HepG2 (cell line): ENCODE data around the gene C22orf15.

ENCODE experiments used
- CTCF ChIP-seq: sonication (generic); formaldehyde crosslinking; IDR thresholded peaks from 2 replicates; pipeline ENCODE4 v1.5.0; 2020; ENCODE audit warnings: mild to moderate bottlenecking, missing genetic modification reagents, moderate library complexity
- NR1H2 ChIP-seq: sonication (generic); formaldehyde crosslinking; IDR thresholded peaks from 2 replicates; pipeline ENCODE4 v1.8.1; 2022; ENCODE audit warnings: low read depth, missing genetic modification reagents, borderline replicate concordance
- SMAD9 ChIP-seq: sonication (generic); formaldehyde crosslinking; IDR thresholded peaks from 2 replicates; pipeline ENCODE4 v1.5.1; 2020; ENCODE audit warnings: mild to moderate bottlenecking, missing genetic modification reagents
- ZNF747 ChIP-seq: sonication (generic); formaldehyde crosslinking; IDR thresholded peaks from 2 replicates; pipeline ENCODE4 v1.8.1; 2023; ENCODE audit warnings: missing genetic modification reagents, mild to moderate bottlenecking, borderline replicate concordance

- TF ChIP-seq NR1H2 (CRISPR knock-in tag) (no peak), ZNF747 (CRISPR knock-in tag) (no peak), CTCF (CRISPR knock-in tag) (no peak), SMAD9 (no peak)
These were observed 10.8 kb downstream of the C22orf15 start for GRCh38 chr22:23773483-23774113.
